ENCODE measurements around the gene CIB1.

- TF ChIP-seq, protein P1, sequence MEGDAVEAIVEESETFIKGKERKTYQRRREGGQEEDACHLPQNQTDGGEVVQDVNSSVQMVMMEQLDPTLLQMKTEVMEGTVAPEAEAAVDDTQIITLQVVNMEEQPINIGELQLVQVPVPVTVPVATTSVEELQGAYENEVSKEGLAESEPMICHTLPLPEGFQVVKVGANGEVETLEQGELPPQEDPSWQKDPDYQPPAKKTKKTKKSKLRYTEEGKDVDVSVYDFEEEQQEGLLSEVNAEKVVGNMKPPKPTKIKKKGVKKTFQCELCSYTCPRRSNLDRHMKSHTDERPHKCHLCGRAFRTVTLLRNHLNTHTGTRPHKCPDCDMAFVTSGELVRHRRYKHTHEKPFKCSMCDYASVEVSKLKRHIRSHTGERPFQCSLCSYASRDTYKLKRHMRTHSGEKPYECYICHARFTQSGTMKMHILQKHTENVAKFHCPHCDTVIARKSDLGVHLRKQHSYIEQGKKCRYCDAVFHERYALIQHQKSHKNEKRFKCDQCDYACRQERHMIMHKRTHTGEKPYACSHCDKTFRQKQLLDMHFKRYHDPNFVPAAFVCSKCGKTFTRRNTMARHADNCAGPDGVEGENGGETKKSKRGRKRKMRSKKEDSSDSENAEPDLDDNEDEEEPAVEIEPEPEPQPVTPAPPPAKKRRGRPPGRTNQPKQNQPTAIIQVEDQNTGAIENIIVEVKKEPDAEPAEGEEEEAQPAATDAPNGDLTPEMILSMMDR (IDR thresholded peaks at IDR 0.05) = no peak
- no peak for TF ChIP-seq POLR2A (IDR thresholded peaks at IDR 0.05)
Observed at GRCh38 chr15:90205886-90206285, 27.9 kb downstream of the CIB1 start.
